Measurements from ENCODE around the gene NRTN. TPM values are rescaled to one million over a fixed set of nuclear protein-coding genes. Genes with fewer than 3 reads are reported as not detected.

NRTN gene
- total and polyA plus RNA-seq, 2 of the 13 experiments (the other 11 are each of a cell fraction or from before 2014, with no cell fraction given) = 4.1 to 5.3 TPM

- TF ChIP-seq TRIM22 (IDR thresholded peaks at IDR 0.05) = no peak
- peak; percentile 50; the same call in 1 of the 2 replicates for TF ChIP-seq POGZ (CRISPR knock-in tag; IDR thresholded peaks at IDR 0.05)
- no peak for TF ChIP-seq ETS1 (CRISPR knock-in tag; IDR thresholded peaks at IDR 0.05)
- TF ChIP-seq SALL2 (CRISPR knock-in tag; IDR thresholded peaks at IDR 0.05) = no peak; the same call in 1 of the 2 replicates
- no peak for TF ChIP-seq SRF (IDR thresholded peaks at IDR 0.05; ENCODE audit: low read depth, low read length)
- TF ChIP-seq ZEB1 (IDR thresholded peaks at IDR 0.05; ENCODE audit: insufficient replicate concordance, low read depth) = no peak
- TF ChIP-seq ZNF816 (CRISPR knock-in tag; IDR thresholded peaks at IDR 0.05; ENCODE audit: borderline replicate concordance) = no peak; the same call in 1 of the 2 replicates
- TF ChIP-seq MLLT10 (CRISPR knock-in tag; IDR thresholded peaks at IDR 0.05) = no peak
- TF ChIP-seq CENPX (CRISPR knock-in tag; IDR thresholded peaks at IDR 0.05) = no peak
- TF ChIP-seq ZFP62 (CRISPR knock-in tag; IDR thresholded peaks at IDR 0.05) = no peak
- TF ChIP-seq SOX13 (IDR thresholded peaks at IDR 0.05) = no peak
- TF ChIP-seq SOX13 (CRISPR knock-in tag; conservative IDR thresholded peaks at IDR 0.05 in 1 of 2, IDR thresholded peaks at IDR 0.05 in 1 of 2) = peak in 1 of 2 experiments; percentile 22; a peak in 2 of 4 replicates
- TF ChIP-seq ZNF260 (CRISPR knock-in tag; IDR thresholded peaks at IDR 0.05; ENCODE audit: borderline replicate concordance, low read depth) = no peak
- no peak for TF ChIP-seq ZNF629 (CRISPR knock-in tag; conservative IDR thresholded peaks at IDR 0.05)
- peak in 1 of 2 experiments; percentile 73; a peak in 2 of 4 replicates for TF ChIP-seq KLF16 (CRISPR knock-in tag; IDR thresholded peaks at IDR 0.05)
- no peak for TF ChIP-seq EEA1 (CRISPR knock-in tag; IDR thresholded peaks at IDR 0.05; ENCODE audit: borderline replicate concordance)
- no peak for TF ChIP-seq NFE2L1 (CRISPR knock-in tag; IDR thresholded peaks at IDR 0.05; ENCODE audit: borderline replicate concordance)
- peak; percentile 95 for TF ChIP-seq ZNF143 (CRISPR knock-in tag; IDR thresholded peaks at IDR 0.05)
- no peak for TF ChIP-seq STAG1 (CRISPR knock-in tag; IDR thresholded peaks at IDR 0.05)
- TF ChIP-seq BCLAF1 (IDR thresholded peaks at IDR 0.05) = no peak
- TF ChIP-seq ZNF180 (CRISPR knock-in tag; IDR thresholded peaks at IDR 0.05; ENCODE audit: borderline replicate concordance, low read depth) = no peak
- peak; percentile 42 for TF ChIP-seq NCOA2 (CRISPR knock-in tag; IDR thresholded peaks at IDR 0.05)
- TF ChIP-seq ZNF766 (CRISPR knock-in tag; IDR thresholded peaks at IDR 0.05; ENCODE audit: borderline replicate concordance) = peak; percentile 15; the same call in 1 of the 2 replicates
- TF ChIP-seq ZSCAN29 (CRISPR knock-in tag; conservative IDR thresholded peaks at IDR 0.05) = peak; percentile 69; the same call in 1 of the 2 replicates
- TF ChIP-seq SAFB2 (CRISPR knock-in tag; IDR thresholded peaks at IDR 0.05; ENCODE audit: borderline replicate concordance, low read depth) = peak; percentile 99
These were observed 14.0 kb upstream of the NRTN start, which contains the start of gene DUS3L (continued) for GRCh38 chr19:5790559-5791520.
